PC-9 (cell line): ENCODE measurements around the gene GDPD3. TPM values are rescaled to one million over a fixed set of nuclear protein-coding genes. Genes with fewer than 3 reads are reported as not detected.
"Not testable (repeated sequence)": the region's sequence is repeated elsewhere in the genome, so short reads cannot be mapped to it uniquely, and the experiment has no call there.

Experiments used
- BruUV-seq: library from RNA; stranded (reverse); fragments of 400-500 nt; replicated peaks from 2 replicates; lab custom pipeline; 2021; lab: Mats Ljungman, UMichigan
- CTCF ChIA-PET: fragments of 300-600 bp; sonication (Branson Sonifier 250); formaldehyde crosslinking; loops from one replicate; lab custom pipeline; 2022; ENCODE audit warnings: antibody characterized with exemption; lab: Charles Lee
- POLR2A ChIA-PET: fragments of 300-600 bp; sonication (Branson Sonifier 250); formaldehyde crosslinking; loops from one replicate; lab custom pipeline; 2022; ENCODE audit warnings: antibody characterized with exemption; ENCODE audit not compliant: unreplicated experiment; lab: Charles Lee
- DNase-seq, 2 experiments: peaks; one replicate each; pipeline versions ENCODE4 v3.0.0 to v3.0.0-alpha.2; 2015 to 2022; ENCODE audit warnings: mixed read lengths in 1 of 2
- H2AFZ ChIP-seq: fragments of 200-600 bp; sonication (generic); 2 replicates; pipeline ENCODE4 v1.8.1; 2017; ENCODE audit warnings: antibody characterized with exemption
- H3F3A ChIP-seq: fragments of 200-600 bp; sonication (generic); 2 replicates; pipeline ENCODE4 v1.8.1; 2017; ENCODE audit warnings: antibody characterized with exemption, mild to moderate bottlenecking, low read depth; ENCODE audit not compliant: insufficient read depth
- H3K27ac ChIP-seq: fragments of 200-600 bp; sonication (generic); 2 replicates; pipeline ENCODE4 v1.6.1; 2016; ENCODE audit warnings: mixed run types
- H3K27me3 ChIP-seq: fragments of 200-600 bp; sonication (generic); 2 replicates; pipeline ENCODE4 v1.6.1; 2016; ENCODE audit warnings: low read depth, mixed run types; ENCODE audit not compliant: insufficient read depth
- H3K36me3 ChIP-seq: fragments of 200-600 bp; sonication (generic); 2 replicates; pipeline ENCODE4 v1.6.1; 2016; ENCODE audit warnings: low read depth, mixed run types
- H3K4me1 ChIP-seq: fragments of 200-600 bp; sonication (generic); replicated peaks from 2 replicates; pipeline ENCODE4 v1.6.1; 2016; ENCODE audit warnings: mixed run types; ENCODE audit not compliant: insufficient read depth
- H3K4me2 ChIP-seq: fragments of 200-600 bp; sonication (generic); 2 replicates; pipeline ENCODE4 v1.6.1; 2017; ENCODE audit warnings: mixed run types
- H3K4me3 ChIP-seq: fragments of 200-600 bp; sonication (generic); 2 replicates; pipeline ENCODE4 v1.6.1; 2016; ENCODE audit warnings: mixed run types
- H3K79me2 ChIP-seq: fragments of 200-600 bp; sonication (generic); 2 replicates; pipeline ENCODE4 v1.6.1; 2017; ENCODE audit warnings: low read depth, mixed run types
- H3K9me2 ChIP-seq: fragments of 200-600 bp; sonication (generic); 2 replicates; pipeline ENCODE4 v1.8.1; 2017; ENCODE audit warnings: mild to moderate bottlenecking; ENCODE audit not compliant: insufficient read depth
- H3K9me3 ChIP-seq: fragments of 200-600 bp; sonication (generic); 2 replicates; pipeline ENCODE4 v1.8.1; 2016; ENCODE audit warnings: low read depth; ENCODE audit not compliant: insufficient read depth
- H4K20me1 ChIP-seq: fragments of 200-600 bp; sonication (generic); 2 replicates; pipeline ENCODE4 v1.8.1; 2017; ENCODE audit not compliant: insufficient read depth
- CTCF ChIP-seq: fragments of 200-600 bp; sonication (generic); conservative IDR thresholded peaks from 2 replicates; pipeline ENCODE4 v1.6.1; 2017; ENCODE audit warnings: mixed run types, antibody characterized with exemption, mild to moderate bottlenecking, moderate library complexity
- EZH2 ChIP-seq: fragments of 200-600 bp; sonication (generic); IDR thresholded peaks from 2 replicates; pipeline ENCODE4 v1.8.0; 2017; ENCODE audit warnings: antibody characterized with exemption, low read depth
- intact Hi-C: fragments of 100-400 bp; cut with micrococcal nuclease; formaldehyde crosslinking; loops from one replicate; pipeline ENCODE4 v1.10.0; 2022; ENCODE audit not compliant: unreplicated experiment
- total RNA-seq: library from RNA; stranded (reverse); gene quantifications from 2 replicates; pipeline ENCODE4 v1.2.3, GENCODE V29; 2021

The GDPD3 gene
- total RNA-seq, 1 experiment from 2014 or later: 27.5 TPM

GRCh38 chr16:30127993-30128392 lies 14.7 kb upstream of the GDPD3 start:
- no peaks in the 10 kb centered on the region for H3K9me3 ChIP-seq
- no peaks in the 10 kb centered on the region for H3K36me3 ChIP-seq
- no peak overlapping the region for H3K4me2 ChIP-seq
- no peaks in the 10 kb centered on the region for H3K79me2 ChIP-seq
- peaks cover 17% of the 10 kb centered on the region for H3K4me1 ChIP-seq
- H4K20me1 ChIP-seq: no peaks in the 10 kb centered on the region
- ChIA-PET POLR2A (no interaction called here), CTCF (interaction anchor here (0.6 kb wide), 1 partner anchor 9 kb away, joined by 6 read pairs; no protein-coding TSS in a partner anchor)
- H3K27ac ChIP-seq: no peak overlapping the region
- H2AFZ ChIP-seq: no peak overlapping the region
- H3K4me3 ChIP-seq: no peak overlapping the region
- peaks cover 13% of the 10 kb centered on the region for H3F3A ChIP-seq
- intact Hi-C loops: no loop called here
- TF ChIP-seq CTCF: no peak
- no peak for TF ChIP-seq EZH2
- no peaks in the 10 kb centered on the region for H3K27me3 ChIP-seq
- H3K9me2 ChIP-seq: no peaks in the 10 kb centered on the region
- no TSS peak for BruUV-seq
- DNase-seq: no peak

- H3K4me3 ChIP-seq, H3K27ac ChIP-seq, H3K79me2 ChIP-seq, H4K20me1 ChIP-seq, H2AFZ ChIP-seq, H3K4me2 ChIP-seq, BruUV-seq, H3K9me2 ChIP-seq, H3K9me3 ChIP-seq, DNase-seq, H3K36me3 ChIP-seq, H3K27me3 ChIP-seq, CTCF ChIA-PET: not testable (repeated sequence)
- intact Hi-C loops: loop anchor here (2.0 kb wide), 1 partner anchor 35 kb away; the partner anchor contains the start of gene TBX6
- peaks cover 25% of the 10 kb centered on the region for H3K4me1 ChIP-seq
- peaks cover 25% of the 10 kb centered on the region for H3F3A ChIP-seq
- POLR2A ChIA-PET: interaction anchor here (0.6 kb wide), 1 partner anchor 12 kb away, joined by 4 read pairs; no protein-coding TSS in a partner anchor
These were observed 12.4 kb upstream of the GDPD3 start for GRCh38 chr16:30125690-30126089.

GRCh38 chr16:30124985-30125379 lies 11.6 kb upstream of the GDPD3 start:
- DNase-seq: no peak
- H3K4me3 ChIP-seq: no peak overlapping the region
- no peak overlapping the region for H3K4me2 ChIP-seq
- intact Hi-C loops: loop anchor here (2.0 kb wide), 1 partner anchor 34 kb away; the partner anchor contains the start of gene TBX6
- POLR2A ChIA-PET: interaction anchor here (0.6 to 1.1 kb wide), 2 partner anchors 11 to 59 kb away, joined by 4 to 5 read pairs; partner anchors contain the start of gene ALDOA
- no peak for TF ChIP-seq CTCF
- TF ChIP-seq EZH2: no peak
- no peaks in the 10 kb centered on the region for H3K36me3 ChIP-seq
- H3K27ac ChIP-seq: no peak overlapping the region
- no peaks in the 10 kb centered on the region for H3K27me3 ChIP-seq
- H3K4me1 ChIP-seq: peaks cover 25% of the 10 kb centered on the region
- H2AFZ ChIP-seq: no peak overlapping the region
- no peaks in the 10 kb centered on the region for H3K9me3 ChIP-seq
- H3F3A ChIP-seq: peaks cover 25% of the 10 kb centered on the region
- CTCF ChIA-PET: interaction anchor here (0.6 to 1.8 kb wide), 3 partner anchors 13 to 33 kb away, joined by 3 to 6 read pairs (median 6); partner anchors contain the start of gene TBX6
- no peaks in the 10 kb centered on the region for H3K79me2 ChIP-seq
- H3K9me2 ChIP-seq: no peaks in the 10 kb centered on the region
- no TSS peak for BruUV-seq
- no peaks in the 10 kb centered on the region for H4K20me1 ChIP-seq
